GM23338 (cell line): ENCODE results near the gene FOCAD. TPM values are rescaled to one million over a fixed set of nuclear protein-coding genes. Genes with fewer than 3 reads are reported as not detected.

ENCODE experiments used
- ATAC-seq: fragments of 200-7000 bp; cut with Tn5 transposase; 3 replicates; pipeline ENCODE4 v1.9.1; 2020
- DNase-seq: peaks from one replicate; pipeline ENCODE4 v3.0.0-alpha.2; 2015; ENCODE audit warnings: low spot score
- H2AFZ ChIP-seq: fragments of 200-600 bp; sonication (generic); 2 replicates; pipeline ENCODE4 v1.8.0; 2016; ENCODE audit warnings: antibody characterized with exemption, mild to moderate bottlenecking, moderate library complexity
- H3F3A ChIP-seq: fragments of 200-600 bp; sonication (generic); replicated peaks from 2 replicates; pipeline ENCODE4 v1.8.0; 2017; ENCODE audit warnings: antibody characterized with exemption, mixed run types, low read depth
- H3K27ac ChIP-seq: fragments of 200-600 bp; sonication (generic); 2 replicates; pipeline ENCODE4 v1.6.1; 2016; ENCODE audit warnings: low read depth
- H3K27me3 ChIP-seq: fragments of 200-600 bp; sonication (generic); 2 replicates; pipeline ENCODE4 v1.8.0; 2016; ENCODE audit warnings: mild to moderate bottlenecking, mixed run types, moderate library complexity; ENCODE audit not compliant: insufficient read depth
- H3K36me3 ChIP-seq: fragments of 200-600 bp; sonication (generic); 2 replicates; pipeline ENCODE4 v1.8.0; 2016; ENCODE audit warnings: mild to moderate bottlenecking; ENCODE audit not compliant: insufficient read depth
- H3K4me1 ChIP-seq: fragments of 200-600 bp; sonication (generic); 2 replicates; pipeline ENCODE4 v1.8.0; 2016; ENCODE audit warnings: mild to moderate bottlenecking, moderate library complexity; ENCODE audit not compliant: insufficient read depth
- H3K4me2 ChIP-seq: fragments of 200-600 bp; sonication (generic); 2 replicates; pipeline ENCODE4 v1.7.1; 2017; ENCODE audit warnings: mixed run types
- H3K4me3 ChIP-seq: fragments of 200-600 bp; sonication (generic); 2 replicates; pipeline ENCODE4 v1.6.1; 2016; ENCODE audit warnings: mixed run types
- H3K79me2 ChIP-seq: fragments of 200-600 bp; sonication (generic); replicated peaks from 2 replicates; pipeline ENCODE4 v1.8.0; 2017; ENCODE audit warnings: mild to moderate bottlenecking; ENCODE audit not compliant: insufficient read depth
- H3K9me2 ChIP-seq: fragments of 200-600 bp; sonication (generic); 2 replicates; pipeline ENCODE4 v1.8.0; 2017; ENCODE audit not compliant: insufficient read depth
- H4K20me1 ChIP-seq: fragments of 200-600 bp; sonication (generic); replicated peaks from 2 replicates; pipeline ENCODE4 v1.8.0; 2017; ENCODE audit warnings: mild to moderate bottlenecking; ENCODE audit not compliant: insufficient read depth
- H3K27ac Mint-ChIP-seq: 2 replicates; pipeline ENCODE4 v1.8.0; 2020; ENCODE audit warnings: inconsistent platforms, mild to moderate bottlenecking, moderate library complexity, mixed read lengths
- H3K27me3 Mint-ChIP-seq: 3 replicates; pipeline ENCODE4 v1.8.0; 2022; ENCODE audit warnings: low read depth, mild to moderate bottlenecking, moderate library complexity, mixed read lengths, inconsistent platforms; ENCODE audit not compliant: insufficient read depth, poor library complexity
- H3K36me3 Mint-ChIP-seq: 3 replicates; pipeline ENCODE4 v1.8.0; 2021; ENCODE audit warnings: low read depth, mild to moderate bottlenecking, inconsistent platforms, moderate library complexity, mixed read lengths
- H3K4me1 Mint-ChIP-seq: 3 replicates; pipeline ENCODE4 v1.8.0; 2020; ENCODE audit warnings: mild to moderate bottlenecking, inconsistent platforms, mixed read lengths
- H3K4me3 Mint-ChIP-seq: 3 replicates; pipeline ENCODE4 v1.8.0; 2021; ENCODE audit warnings: moderate library complexity, mild to moderate bottlenecking, inconsistent platforms, mixed read lengths
- H3K9me3 Mint-ChIP-seq: 3 replicates; pipeline ENCODE4 v1.8.0; 2020; ENCODE audit warnings: moderate library complexity, mild to moderate bottlenecking, inconsistent platforms, mixed read lengths
- CREB1 ChIP-seq: fragments of 250-450 bp; sonication (Bioruptor Pico); IDR thresholded peaks from 2 replicates; pipeline ENCODE4 v1.5.0; 2020; ENCODE audit warnings: low read depth, mild to moderate bottlenecking, moderate library complexity
- EZH2phosphoT487 ChIP-seq: fragments of 200-600 bp; sonication (generic); IDR thresholded peaks from one replicate; pipeline ENCODE4 v1.8.1; 2018; ENCODE audit warnings: antibody characterized with exemption; ENCODE audit not compliant: unreplicated experiment
- JUNB ChIP-seq: IDR thresholded peaks from one replicate; pipeline ENCODE4 v1.6.1; 2016; ENCODE audit warnings: antibody characterized with exemption; ENCODE audit not compliant: unreplicated experiment
- NANOG ChIP-seq: IDR thresholded peaks from 2 replicates; pipeline ENCODE4 v1.6.1; 2016; ENCODE audit warnings: antibody characterized with exemption, borderline replicate concordance
- STAT1 ChIP-seq: IDR thresholded peaks from one replicate; pipeline ENCODE4 v1.6.1; 2016; ENCODE audit warnings: antibody characterized with exemption; ENCODE audit not compliant: unreplicated experiment
- ZNF114 ChIP-seq: fragments of 250-450 bp; sonication (Bioruptor Pico); IDR thresholded peaks from 2 replicates; pipeline ENCODE4 v1.5.0; 2020; ENCODE audit warnings: mild to moderate bottlenecking, moderate library complexity
- ZNF331 ChIP-seq: fragments of 250-450 bp; sonication (Bioruptor Pico); IDR thresholded peaks from 2 replicates; pipeline ENCODE4 v1.5.0; 2020; ENCODE audit warnings: low read depth, mild to moderate bottlenecking, moderate library complexity
- polyA plus RNA-seq: library from polyadenylated mRNA; unstranded; fragments of >200 nt; fragmentation: Nextera tagmentation; extraction: Ambion mirVana; gene quantifications from 2 replicates; pipeline ENCODE4 v1.2.1, GENCODE V29; 2016
- total RNA-seq: library from RNA; depleted of rRNA; stranded (reverse); fragments of >200 nt; shearing (Covaris generic); gene quantifications from 2 replicates; pipeline ENCODE4 v1.2.3, GENCODE V29; 2014
- TF ChIP-seq, protein P1 (sequence below): IDR thresholded peaks from 2 replicates; pipeline ENCODE4 v1.6.1; 2016; ENCODE audit warnings: antibody characterized with exemption
- TF ChIP-seq, protein P2 (sequence below): IDR thresholded peaks from one replicate; pipeline ENCODE4 v1.6.1; 2018; ENCODE audit warnings: antibody characterized with exemption; ENCODE audit not compliant: unreplicated experiment

FOCAD gene
- total and polyA plus RNA-seq, 2 experiments from 2014 or later: 13.7 to 66.5 TPM

DNA sequence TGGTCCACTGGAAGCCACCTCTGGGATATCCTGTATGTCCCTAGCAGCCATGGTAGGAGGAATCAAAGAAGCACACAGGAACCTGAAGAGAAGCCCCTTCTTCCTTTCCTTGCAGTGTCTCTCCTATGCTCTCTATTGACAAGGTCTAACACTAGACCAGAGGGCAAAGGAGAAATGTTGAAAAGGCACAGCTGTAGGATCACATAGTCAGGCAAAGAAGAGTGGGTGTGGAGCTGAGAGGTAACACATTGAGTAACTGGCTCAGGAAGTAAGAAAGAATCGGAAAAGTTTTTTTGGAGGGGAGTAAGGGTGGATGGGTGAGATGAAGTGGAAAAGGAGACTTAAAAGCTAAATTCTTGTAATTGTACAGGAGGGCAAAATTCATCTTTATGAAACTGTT is 100.1 kb downstream of the FOCAD start (continued):
- TF ChIP-seq ZNF114 (no peak), STAT1 (no peak), JUNB (no peak), CREB1 (CRISPR knock-in tag) (no peak), EZH2phosphoT487 (no peak), ZNF331 (CRISPR knock-in tag) (no peak), NANOG (no peak)
- TF ChIP-seq, protein P1, sequence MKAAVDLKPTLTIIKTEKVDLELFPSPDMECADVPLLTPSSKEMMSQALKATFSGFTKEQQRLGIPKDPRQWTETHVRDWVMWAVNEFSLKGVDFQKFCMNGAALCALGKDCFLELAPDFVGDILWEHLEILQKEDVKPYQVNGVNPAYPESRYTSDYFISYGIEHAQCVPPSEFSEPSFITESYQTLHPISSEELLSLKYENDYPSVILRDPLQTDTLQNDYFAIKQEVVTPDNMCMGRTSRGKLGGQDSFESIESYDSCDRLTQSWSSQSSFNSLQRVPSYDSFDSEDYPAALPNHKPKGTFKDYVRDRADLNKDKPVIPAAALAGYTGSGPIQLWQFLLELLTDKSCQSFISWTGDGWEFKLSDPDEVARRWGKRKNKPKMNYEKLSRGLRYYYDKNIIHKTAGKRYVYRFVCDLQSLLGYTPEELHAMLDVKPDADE: no peak
- TF ChIP-seq, protein P2, sequence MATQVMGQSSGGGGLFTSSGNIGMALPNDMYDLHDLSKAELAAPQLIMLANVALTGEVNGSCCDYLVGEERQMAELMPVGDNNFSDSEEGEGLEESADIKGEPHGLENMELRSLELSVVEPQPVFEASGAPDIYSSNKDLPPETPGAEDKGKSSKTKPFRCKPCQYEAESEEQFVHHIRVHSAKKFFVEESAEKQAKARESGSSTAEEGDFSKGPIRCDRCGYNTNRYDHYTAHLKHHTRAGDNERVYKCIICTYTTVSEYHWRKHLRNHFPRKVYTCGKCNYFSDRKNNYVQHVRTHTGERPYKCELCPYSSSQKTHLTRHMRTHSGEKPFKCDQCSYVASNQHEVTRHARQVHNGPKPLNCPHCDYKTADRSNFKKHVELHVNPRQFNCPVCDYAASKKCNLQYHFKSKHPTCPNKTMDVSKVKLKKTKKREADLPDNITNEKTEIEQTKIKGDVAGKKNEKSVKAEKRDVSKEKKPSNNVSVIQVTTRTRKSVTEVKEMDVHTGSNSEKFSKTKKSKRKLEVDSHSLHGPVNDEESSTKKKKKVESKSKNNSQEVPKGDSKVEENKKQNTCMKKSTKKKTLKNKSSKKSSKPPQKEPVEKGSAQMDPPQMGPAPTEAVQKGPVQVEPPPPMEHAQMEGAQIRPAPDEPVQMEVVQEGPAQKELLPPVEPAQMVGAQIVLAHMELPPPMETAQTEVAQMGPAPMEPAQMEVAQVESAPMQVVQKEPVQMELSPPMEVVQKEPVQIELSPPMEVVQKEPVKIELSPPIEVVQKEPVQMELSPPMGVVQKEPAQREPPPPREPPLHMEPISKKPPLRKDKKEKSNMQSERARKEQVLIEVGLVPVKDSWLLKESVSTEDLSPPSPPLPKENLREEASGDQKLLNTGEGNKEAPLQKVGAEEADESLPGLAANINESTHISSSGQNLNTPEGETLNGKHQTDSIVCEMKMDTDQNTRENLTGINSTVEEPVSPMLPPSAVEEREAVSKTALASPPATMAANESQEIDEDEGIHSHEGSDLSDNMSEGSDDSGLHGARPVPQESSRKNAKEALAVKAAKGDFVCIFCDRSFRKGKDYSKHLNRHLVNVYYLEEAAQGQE: no peak

DNA sequence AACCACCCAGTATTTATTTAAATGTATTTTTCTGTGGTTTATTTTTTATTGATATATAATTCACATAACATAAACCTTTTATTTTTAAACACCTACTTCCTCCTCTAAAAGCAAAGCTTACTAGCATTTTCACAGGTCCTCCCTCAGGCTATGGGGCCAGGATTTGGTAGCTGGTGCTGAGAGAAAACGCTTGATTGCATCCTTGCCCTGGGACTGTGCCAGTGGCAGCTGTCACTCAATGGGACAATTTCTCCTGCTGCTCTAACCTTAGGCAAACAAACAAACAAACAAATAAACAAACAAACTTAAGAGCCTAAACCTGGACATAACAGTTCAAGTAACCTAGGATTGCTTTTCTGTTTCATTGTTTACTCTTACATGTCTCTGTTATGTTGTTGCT is 102.7 kb downstream of the FOCAD start:
- H3K4me1 ChIP-seq: peaks cover 35% of the 10 kb centered on the region
- H3K79me2 ChIP-seq: no peaks in the 10 kb centered on the region
- no peaks in the 10 kb centered on the region for H3K27me3 ChIP-seq
- H3K9me2 ChIP-seq: no peaks in the 10 kb centered on the region
- Mint-ChIP-seq H3K27ac (no peak overlapping the region), H3K4me1 (peaks cover 36% of the 10 kb centered on the region), H3K9me3 (no peaks in the 10 kb centered on the region), H3K27me3 (no peaks in the 10 kb centered on the region), H3K36me3 (peaks cover 9% of the 10 kb centered on the region; the same call in 2 of the 3 replicates), H3K4me3 (no peak overlapping the region)
- no peak for ATAC-seq
- no peaks in the 10 kb centered on the region for H3F3A ChIP-seq
- no peak overlapping the region for H3K27ac ChIP-seq
- no peak overlapping the region for H3K4me3 ChIP-seq
- no peak overlapping the region for H2AFZ ChIP-seq
- no peak for DNase-seq
- H3K36me3 ChIP-seq: no peaks in the 10 kb centered on the region; the same call in 1 of the 2 replicates
- no peaks in the 10 kb centered on the region for H4K20me1 ChIP-seq
- H3K4me2 ChIP-seq: no peak overlapping the region
- TF ChIP-seq, protein P1: no peak
- TF ChIP-seq ZNF114 (no peak), NANOG (no peak)
- TF ChIP-seq, protein P2: no peak
